HepG2 (cell line): ENCODE measurements around the gene GSTT2B. TPM values are rescaled to one million over a fixed set of nuclear protein-coding genes. Genes with fewer than 3 reads are reported as not detected.
A peak's percentile ranks its signal among the peaks of the same experiment; 100 is the strongest.
"Not testable (repeated sequence)": the region's sequence is repeated elsewhere in the genome, so short reads cannot be mapped to it uniquely, and the experiment has no call there.

Source experiments
- ATAC-seq: fragments of 200-7000 bp; cut with Tn5 transposase; 3 replicates; pipeline ENCODE4 v1.9.1; 2020; ENCODE audit warnings: mild to moderate bottlenecking, moderate library complexity
- BruUV-seq: library from RNA; stranded (reverse); fragments of 400-500 nt; replicated peaks from 2 replicates; lab custom pipeline; 2021; lab: Mats Ljungman, UMichigan
- CTCF ChIA-PET: fragments of 300-600 bp; formaldehyde crosslinking; extraction: SDS; loops from one replicate; lab custom pipeline; 2021; ENCODE audit warnings: low total read pairs, inconsistent platforms, low intra/inter-chr PET ratio; lab: Yijun Ruan, JAX
- POLR2A ChIA-PET: fragments of 350-600 bp; sonication (Branson Sonifier 250); formaldehyde crosslinking; loops from one replicate; lab custom pipeline; 2020; ENCODE audit warnings: antibody characterized with exemption, inconsistent platforms; lab: Yijun Ruan, JAX
- DNase-seq: peaks from one replicate; pipeline ENCODE4 v3.0.0-alpha.2; 2015; ENCODE audit warnings: low spot score
- FAIRE-seq: peaks from 3 replicates; lab custom pipeline; 2011; peaks lifted over from hg19 to GRCh38; lab: Jason Lieb, UNC
- H2AFZ ChIP-seq: one replicate; pipeline ENCODE4 v1.6.1; 2011; ENCODE audit warnings: low read length, inconsistent platforms
- H3K27ac ChIP-seq: fragments of 300-600 bp; 3 replicates; pipeline ENCODE4 v1.8.0; 2011; ENCODE audit warnings: mixed run types, mild to moderate bottlenecking, mixed read lengths, low read length, inconsistent platforms; ENCODE audit not compliant: insufficient read depth; ENCODE audit errors: extremely low read length
- H3K27me3 ChIP-seq, 2 experiments: fragments of 200-600 bp in 1 of 2; 2 replicates in 1 of 2; 3 replicates in 1 of 2; pipeline versions ENCODE4 v1.6.0 to v1.8.0; 2011; ENCODE audit warnings: low read length in 2 of 2, mild to moderate bottlenecking in 2 of 2, moderate library complexity in 2 of 2, inconsistent platforms in 1 of 2; ENCODE audit not compliant: insufficient read depth in 2 of 2, control insufficient read depth in 1 of 2
- H3K36me3 ChIP-seq, 2 experiments: fragments of 200-600 bp in 1 of 2; replicated peaks in 1 of 2; 2 replicates in 1 of 2; 3 replicates in 1 of 2; pipeline versions ENCODE4 v1.5.1 to v1.8.0; 2011; ENCODE audit warnings: low read length in 2 of 2, inconsistent platforms in 1 of 2; ENCODE audit not compliant: insufficient read depth in 2 of 2, control insufficient read depth in 1 of 2
- H3K4me1 ChIP-seq: 2 replicates; pipeline ENCODE4 v1.5.1; 2012; ENCODE audit warnings: low read length, inconsistent platforms; ENCODE audit not compliant: insufficient read depth
- H3K4me2 ChIP-seq: 2 replicates; pipeline ENCODE4 v1.6.0; 2011; ENCODE audit warnings: low read depth, low read length, inconsistent platforms
- H3K4me3 ChIP-seq, 3 experiments: fragments of 200-600 bp in 1 of 3; sonication (generic), shearing (Covaris generic) in 1 of 3; replicated peaks in 1 of 3; 2 replicates each; pipeline ENCODE4 v1.5.1; 2011 to 2016; ENCODE audit warnings: low read length in 3 of 3, inconsistent platforms in 2 of 3, low read depth in 2 of 3, mild to moderate bottlenecking in 2 of 3, control low read depth in 1 of 3, mixed read lengths in 1 of 3; ENCODE audit not compliant: insufficient read depth in 1 of 3
- H3K79me2 ChIP-seq: one replicate; pipeline ENCODE4 v1.6.1; 2011; ENCODE audit warnings: low read length, inconsistent platforms; ENCODE audit not compliant: insufficient read depth
- H3K9ac ChIP-seq: 2 replicates; pipeline ENCODE4 v1.6.0; 2011; ENCODE audit warnings: mild to moderate bottlenecking, low read depth, low read length, inconsistent platforms; ENCODE audit not compliant: insufficient read depth
- H3K9me3 ChIP-seq: 2 replicates; pipeline ENCODE4 v1.5.1; 2012; ENCODE audit warnings: mild to moderate bottlenecking, low read length
- H4K20me1 ChIP-seq: 2 replicates; pipeline ENCODE4 v1.6.0; 2011; ENCODE audit warnings: inconsistent platforms, mild to moderate bottlenecking, low read length, moderate library complexity; ENCODE audit not compliant: insufficient read depth
- ZNF768 ChIP-seq: sonication (generic); formaldehyde crosslinking; IDR thresholded peaks from 2 replicates; pipeline ENCODE4 v1.4.0; 2020; ENCODE audit warnings: missing genetic modification reagents
- WGBS: methylation state at CpG from one replicate; pipeline ENCODE4 v1.1.6; 2017; ENCODE audit warnings: low lambda C conversion rate; 5-methylcytosine and 5-hydroxymethylcytosine counted together
- in situ Hi-C: cut with HindIII; loops from 2 replicates; pipeline ENCODE4 v1.10.0; 2017; ENCODE audit warnings: low pct_unique_long_range_greater_than_20kb; ENCODE audit not compliant: extremely low pct_ligation_motif_present
- intact Hi-C: fragments of 100-400 bp; cut with micrococcal nuclease; formaldehyde crosslinking; loops from one replicate; pipeline ENCODE4 v1.10.0; 2022; ENCODE audit not compliant: unreplicated experiment
- polyA plus RNA-seq, 8 experiments: library from polyadenylated mRNA; depleted of rRNA in 3 of 8; stranded (reverse) in 7 of 8; unstranded in 1 of 8; fragments of >200 nt; fragmentation: Illumina TruSeq in 4 of 8; extraction: Trizol in 4 of 8; gene quantifications; 2 replicates each; pipeline versions ENCODE4 v1.2.1 to v1.2.3, GENCODE V29; 2011 to 2016; ENCODE audit warnings: low read depth in 4 of 8, missing spikeins in 1 of 8, mixed read lengths in 1 of 8; ENCODE audit not compliant: insufficient read depth in 1 of 8
- total RNA-seq, 5 experiments: library from RNA; depleted of rRNA; stranded (reverse); fragments of >200 nt; fragmentation: Illumina TruSeq; extraction: Trizol; gene quantifications; 2 replicates each; pipeline ENCODE4 v1.2.3, GENCODE V29; 2016; ENCODE audit warnings: low read depth in 1 of 5

The GSTT2B gene
- total and polyA plus RNA-seq, 2 of the 13 experiments (the other 11 are each of a cell fraction or from before 2014, with no cell fraction given) = 1.5 to 3.9 TPM

- CTCF ChIA-PET, H2AFZ ChIP-seq, H3K36me3 ChIP-seq, H3K79me2 ChIP-seq, H3K27ac ChIP-seq, FAIRE-seq, H3K27me3 ChIP-seq, H3K4me2 ChIP-seq, H3K4me1 ChIP-seq, DNase-seq, in situ Hi-C loops, POLR2A ChIA-PET, BruUV-seq, H3K4me3 ChIP-seq, H3K9ac ChIP-seq, H4K20me1 ChIP-seq, H3K9me3 ChIP-seq, ATAC-seq: not testable (repeated sequence)
- WGBS = 21% methylated on average over 8 of the region's 8 CpGs
- intact Hi-C loops = loop anchor here (10.0 kb wide), 1 partner anchor 290 kb away; the partner anchor contains the start of gene GGT5
These were observed 6.6 kb downstream of the GSTT2B start for GRCh38 chr22:23954193-23954990.

- H3K9me3 ChIP-seq, H3K79me2 ChIP-seq, DNase-seq, H3K9ac ChIP-seq, H2AFZ ChIP-seq, H4K20me1 ChIP-seq, H3K4me3 ChIP-seq, CTCF ChIA-PET, H3K4me1 ChIP-seq, BruUV-seq, in situ Hi-C loops, H3K4me2 ChIP-seq, FAIRE-seq, H3K36me3 ChIP-seq, POLR2A ChIA-PET, H3K27me3 ChIP-seq, ATAC-seq, H3K27ac ChIP-seq: not testable (repeated sequence)
- WGBS = 58% methylated on average over 3 of the region's 4 CpGs
- intact Hi-C loops = loop anchor here (10.0 kb wide), 1 partner anchor 291 kb away; the partner anchor contains the start of gene GGT5
- TF ChIP-seq ZNF768 (CRISPR knock-in tag) = peak; percentile 82
These were observed 7.5 kb downstream of the GSTT2B start for GRCh38 chr22:23953485-23953884.

GRCh38 chr22:23952794-23953405 is 8.1 kb downstream of the GSTT2B start:
- POLR2A ChIA-PET, BruUV-seq, in situ Hi-C loops: not testable (repeated sequence)

GRCh38 chr22:23951383-23951782 is 9.6 kb downstream of the GSTT2B start:
- H3K79me2 ChIP-seq, CTCF ChIA-PET, H3K36me3 ChIP-seq, H3K27me3 ChIP-seq, H2AFZ ChIP-seq, FAIRE-seq, H3K4me2 ChIP-seq, POLR2A ChIA-PET, H3K27ac ChIP-seq, DNase-seq, BruUV-seq, H3K4me3 ChIP-seq, in situ Hi-C loops, H3K4me1 ChIP-seq, H4K20me1 ChIP-seq, H3K9me3 ChIP-seq, H3K9ac ChIP-seq: not testable (repeated sequence)
- 62% methylated on average over 2 of the region's 2 CpGs for WGBS
- intact Hi-C loops = loop anchor here (10.0 kb wide), 1 partner anchor 293 kb away; the partner anchor contains the start of gene GGT5
- peak; percentile 64 for ATAC-seq

More at GRCh38 chr22:23952794-23953405, 8.1 kb downstream of the GSTT2B start:
- H3K79me2 ChIP-seq, ATAC-seq, H3K27ac ChIP-seq, H3K4me3 ChIP-seq, H3K4me1 ChIP-seq, H3K9ac ChIP-seq, H3K4me2 ChIP-seq, H3K27me3 ChIP-seq, H3K9me3 ChIP-seq, H3K36me3 ChIP-seq, DNase-seq, H4K20me1 ChIP-seq, CTCF ChIA-PET, H2AFZ ChIP-seq, FAIRE-seq: not testable (repeated sequence)
- intact Hi-C loops = loop anchor here (10.0 kb wide), 1 partner anchor 292 kb away; the partner anchor contains the start of gene GGT5
- WGBS = 44% methylated on average over 11 of the region's 11 CpGs
